Activated B cell treated with CpG ODN at 0.5 μM for 24 hours (primary cell): ENCODE results near the gene ETFBKMT. TPM values are rescaled to one million over a fixed set of nuclear protein-coding genes. Genes with fewer than 3 reads are reported as not detected.

Experiments
- ATAC-seq: fragments of 200-7000 bp; cut with Tn5 transposase; one replicate; pipeline ENCODE4 v1.10.0; 2021; ENCODE audit warnings: low read depth, mild to moderate bottlenecking, moderate library complexity
- CTCF ChIA-PET: fragments of 350-600 bp; sonication (Branson Sonifier 250); formaldehyde crosslinking; loops from one replicate; lab custom pipeline; 2021; ENCODE audit warnings: antibody characterized with exemption; lab: Charles Lee
- POLR2A ChIA-PET: fragments of 350-600 bp; sonication (Branson Sonifier 250); formaldehyde crosslinking; loops from one replicate; lab custom pipeline; 2021; ENCODE audit warnings: antibody characterized with exemption; lab: Charles Lee
- DNase-seq: peaks from one replicate; pipeline ENCODE4 v3.0.0; 2022
- H3K27ac Mint-ChIP-seq: one replicate; pipeline ENCODE4 v1.8.0; 2020; ENCODE audit warnings: mixed read lengths
- H3K27me3 Mint-ChIP-seq: one replicate; pipeline ENCODE4 v1.8.0; 2021; ENCODE audit warnings: mixed read lengths
- H3K36me3 Mint-ChIP-seq: one replicate; pipeline ENCODE4 v1.8.0; 2021; ENCODE audit warnings: low read depth, mixed read lengths
- H3K4me1 Mint-ChIP-seq: one replicate; pipeline ENCODE4 v1.8.0; 2021; ENCODE audit warnings: mixed read lengths
- H3K4me3 Mint-ChIP-seq: one replicate; pipeline ENCODE4 v1.8.0; 2020; ENCODE audit warnings: mild to moderate bottlenecking, mixed read lengths
- H3K9me3 Mint-ChIP-seq: one replicate; pipeline ENCODE4 v1.8.0; 2020; ENCODE audit warnings: mixed read lengths
- intact Hi-C: fragments of 100-400 bp; cut with micrococcal nuclease; formaldehyde crosslinking; loops from one replicate; pipeline ENCODE4 v1.15.1; 2024
- total RNA-seq: library from RNA; stranded (reverse); gene quantifications from 2 replicates; pipeline ENCODE4 v1.2.3, GENCODE V29; 2022
- TF ChIP-seq, protein P1 (sequence below): fragments of 200-600 bp; IDR thresholded peaks from one replicate; pipeline ENCODE4 v1.8.0; 2022; ENCODE audit warnings: antibody characterized with exemption, mild to moderate bottlenecking

ETFBKMT gene
- total RNA-seq, 1 donor from 2014 or later: 2.0 TPM

- Mint-ChIP-seq H3K4me3 (no peak overlapping the region), H3K9me3 (peaks cover 5% of the 10 kb centered on the region), H3K36me3 (no peaks in the 10 kb centered on the region), H3K27ac (no peak overlapping the region), H3K4me1 (peaks cover 21% of the 10 kb centered on the region), H3K27me3 (no peaks in the 10 kb centered on the region)
- intact Hi-C loops: no loop called here
- ChIA-PET CTCF (no interaction called here), POLR2A (no interaction called here)
- TF ChIP-seq, protein P1, sequence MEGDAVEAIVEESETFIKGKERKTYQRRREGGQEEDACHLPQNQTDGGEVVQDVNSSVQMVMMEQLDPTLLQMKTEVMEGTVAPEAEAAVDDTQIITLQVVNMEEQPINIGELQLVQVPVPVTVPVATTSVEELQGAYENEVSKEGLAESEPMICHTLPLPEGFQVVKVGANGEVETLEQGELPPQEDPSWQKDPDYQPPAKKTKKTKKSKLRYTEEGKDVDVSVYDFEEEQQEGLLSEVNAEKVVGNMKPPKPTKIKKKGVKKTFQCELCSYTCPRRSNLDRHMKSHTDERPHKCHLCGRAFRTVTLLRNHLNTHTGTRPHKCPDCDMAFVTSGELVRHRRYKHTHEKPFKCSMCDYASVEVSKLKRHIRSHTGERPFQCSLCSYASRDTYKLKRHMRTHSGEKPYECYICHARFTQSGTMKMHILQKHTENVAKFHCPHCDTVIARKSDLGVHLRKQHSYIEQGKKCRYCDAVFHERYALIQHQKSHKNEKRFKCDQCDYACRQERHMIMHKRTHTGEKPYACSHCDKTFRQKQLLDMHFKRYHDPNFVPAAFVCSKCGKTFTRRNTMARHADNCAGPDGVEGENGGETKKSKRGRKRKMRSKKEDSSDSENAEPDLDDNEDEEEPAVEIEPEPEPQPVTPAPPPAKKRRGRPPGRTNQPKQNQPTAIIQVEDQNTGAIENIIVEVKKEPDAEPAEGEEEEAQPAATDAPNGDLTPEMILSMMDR: no peak
- DNase-seq: no peak
- ATAC-seq: no peak
Measured at GRCh38 chr12:31622038-31622437, 37.5 kb upstream of the ETFBKMT start.

DNA sequence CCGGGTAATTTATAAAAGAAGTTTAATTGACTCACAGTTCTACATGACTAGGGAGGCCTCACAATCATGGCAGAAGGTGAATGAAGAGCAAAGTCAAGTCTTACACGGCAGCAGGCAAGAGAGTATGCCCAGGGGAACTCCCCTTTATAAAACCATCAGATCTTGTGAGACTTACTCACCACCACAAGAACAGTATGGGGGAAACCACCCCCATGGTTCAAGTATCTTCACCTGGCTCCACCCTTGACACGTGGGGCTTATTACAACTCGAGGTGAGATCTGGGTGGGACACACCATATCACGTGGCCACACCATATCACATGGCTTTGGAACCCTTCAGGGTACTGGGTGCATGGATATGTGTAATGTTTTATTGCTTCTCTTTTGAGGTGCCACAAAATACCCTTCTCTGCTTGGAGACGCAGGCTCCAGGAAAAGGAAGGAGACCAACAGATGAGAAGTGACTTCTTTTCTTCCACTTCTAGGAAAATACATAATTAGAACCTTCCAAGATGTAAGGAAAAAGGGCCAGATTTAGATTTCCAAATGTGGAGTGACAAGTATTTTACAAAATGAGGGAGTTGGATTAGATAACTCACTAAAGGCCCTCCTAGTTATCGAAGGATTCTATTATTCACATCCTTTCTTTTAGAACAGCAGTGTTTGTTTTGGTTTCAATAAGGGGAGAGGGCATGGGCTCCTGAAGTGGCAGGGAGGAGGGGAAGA lies 33.1 kb upstream of the ETFBKMT start:
- TF ChIP-seq, protein P1: no peak
- ChIA-PET POLR2A (no interaction called here), CTCF (no interaction called here)
- Mint-ChIP-seq H3K9me3 (peaks cover 5% of the 10 kb centered on the region), H3K36me3 (no peaks in the 10 kb centered on the region), H3K4me3 (no peak overlapping the region), H3K27me3 (no peaks in the 10 kb centered on the region), H3K27ac (no peak overlapping the region), H3K4me1 (peaks cover 13% of the 10 kb centered on the region)
- ATAC-seq: peak; percentile 40
- no peak for DNase-seq
- intact Hi-C loops: no loop called here

DNA sequence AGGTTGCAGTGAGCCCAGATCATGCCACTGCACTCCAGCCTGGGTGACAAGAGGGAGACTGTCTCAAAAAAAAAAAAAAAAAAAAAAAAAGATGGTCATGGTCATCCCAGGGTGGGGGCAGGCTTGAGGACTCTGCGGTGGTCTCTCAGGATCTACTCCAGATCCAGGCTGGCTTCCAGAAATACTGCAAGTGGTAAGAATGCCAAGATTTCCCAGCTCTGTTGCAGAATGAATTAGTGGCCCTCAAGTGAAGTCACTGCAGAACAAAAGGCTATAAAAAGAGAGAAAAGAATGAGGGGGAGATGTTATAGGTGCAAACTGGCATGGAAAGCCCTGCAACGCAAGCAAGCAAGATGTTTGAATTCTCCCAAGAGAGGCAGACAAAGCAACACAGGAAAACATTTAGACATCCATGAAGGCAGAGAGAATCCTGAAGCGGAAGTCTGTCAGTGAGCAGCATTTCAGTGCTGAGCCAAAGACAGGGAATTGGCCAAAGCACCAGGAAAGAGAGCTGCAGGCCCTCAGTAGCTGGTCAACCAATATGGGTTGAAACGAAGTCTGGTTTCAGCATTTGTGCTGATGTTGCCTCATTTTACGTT lies 31.9 kb upstream of the ETFBKMT start:
- Mint-ChIP-seq H3K27me3 (no peaks in the 10 kb centered on the region), H3K4me1 (peaks cover 24% of the 10 kb centered on the region), H3K36me3 (no peaks in the 10 kb centered on the region), H3K4me3 (no peak overlapping the region), H3K27ac (no peak overlapping the region), H3K9me3 (peaks cover 5% of the 10 kb centered on the region)
- POLR2A ChIA-PET: no interaction called here
- intact Hi-C loops: no loop called here
- TF ChIP-seq, protein P1: no peak
- CTCF ChIA-PET: no interaction called here
- no peak for DNase-seq
- no peak for ATAC-seq

- DNase-seq (no peak), ATAC-seq (no peak)
- H3K27me3 Mint-ChIP-seq: no peaks in the 10 kb centered on the region
- H3K4me1 Mint-ChIP-seq: peaks cover 27% of the 10 kb centered on the region
- no peaks in the 10 kb centered on the region for H3K36me3 Mint-ChIP-seq
- ChIA-PET CTCF (no interaction called here), POLR2A (interaction anchor here (1.8 kb wide), 1 partner anchor 31 kb away, joined by 14 read pairs; no protein-coding TSS in a partner anchor)
- H3K9me3 Mint-ChIP-seq: peaks cover 5% of the 10 kb centered on the region
- no peak overlapping the region for H3K4me3 Mint-ChIP-seq
- H3K27ac Mint-ChIP-seq: peak overlapping the region; percentile 2
- intact Hi-C loops: no loop called here
- TF ChIP-seq, protein P1: no peak
Measured at GRCh38 chr12:31629756-31630732, 29.4 kb upstream of the ETFBKMT start.
